ENCODE data around the gene KANSL1.

The KANSL1 gene

GRCh38 chr17:46135879-46136563 is 57.2 kb downstream of the KANSL1 start:
- H3K36me3 ChIP-seq (ENCODE audit: control insufficient read depth, insufficient read depth, low read length) = peaks cover 15% of the 10 kb centered on the region
- WGBS, 2 experiments (ENCODE audit: insufficient coverage in 2 of 2) = 83 to 100% methylated on average over 1 of the region's 3 CpGs
- no peaks in the 10 kb centered on the region for H3K4me1 ChIP-seq (ENCODE audit: control insufficient read depth, insufficient read depth, low read length, poor library complexity, severe bottlenecking)
- H3K27ac ChIP-seq (ENCODE audit: low read depth, low read length, severe bottlenecking) = no peak overlapping the region
- H3K4me3 ChIP-seq (ENCODE audit: extremely low read depth, insufficient read depth, low read length, poor library complexity, severe bottlenecking) = no peak overlapping the region
- H3K9me3 ChIP-seq (ENCODE audit: control insufficient read depth, low read length) = no peaks in the 10 kb centered on the region

- peaks cover 15% of the 10 kb centered on the region for H3K36me3 ChIP-seq (ENCODE audit: control insufficient read depth, insufficient read depth, low read length)
- H3K4me1 ChIP-seq (ENCODE audit: control insufficient read depth, insufficient read depth, low read length, poor library complexity, severe bottlenecking) = no peaks in the 10 kb centered on the region
- H3K4me3 ChIP-seq (ENCODE audit: extremely low read depth, insufficient read depth, low read length, poor library complexity, severe bottlenecking) = no peak overlapping the region
- H3K27ac ChIP-seq (ENCODE audit: low read depth, low read length, severe bottlenecking) = no peak overlapping the region
- WGBS, 2 experiments (ENCODE audit: insufficient coverage in 2 of 2) = 100% methylated on average over 1 to 2 of the region's 4 CpGs
- no peaks in the 10 kb centered on the region for H3K9me3 ChIP-seq (ENCODE audit: control insufficient read depth, low read length)
These were observed 58.0 kb downstream of the KANSL1 start for GRCh38 chr17:46135126-46135812.

DNA sequence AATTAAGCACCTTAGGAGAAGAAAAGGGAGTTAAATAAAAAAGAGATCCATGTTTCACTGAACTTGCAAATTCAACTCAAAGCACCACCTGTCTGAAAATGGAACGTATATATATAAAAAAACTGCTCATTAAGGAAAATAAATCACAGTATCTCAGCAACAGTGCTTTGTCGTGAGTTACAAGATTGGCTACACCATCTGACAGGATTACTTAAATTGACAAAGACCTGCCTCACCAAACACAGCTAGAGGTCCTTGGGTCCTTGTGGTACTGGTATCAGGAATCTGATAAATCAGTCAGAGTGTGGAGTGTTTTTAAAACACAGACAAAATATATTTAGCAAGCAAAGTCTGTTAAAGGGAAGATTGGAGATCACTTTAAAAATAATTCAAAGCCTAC is 63.9 kb downstream of the KANSL1 start:
- WGBS, 2 experiments (ENCODE audit: insufficient coverage in 2 of 2) = no CpG with 5 or more reads among the region's 2 CpGs
- Histone ChIP-seq H3K4me1 (ENCODE audit: control insufficient read depth, insufficient read depth, low read length, poor library complexity, severe bottlenecking) (no peaks in the 10 kb centered on the region), H3K9me3 (ENCODE audit: control insufficient read depth, low read length) (no peaks in the 10 kb centered on the region), H3K36me3 (ENCODE audit: control insufficient read depth, insufficient read depth, low read length) (peaks cover 14% of the 10 kb centered on the region), H3K27ac (ENCODE audit: low read depth, low read length, severe bottlenecking) (no peak overlapping the region), H3K4me3 (ENCODE audit: extremely low read depth, insufficient read depth, low read length, poor library complexity, severe bottlenecking) (no peak overlapping the region)

- Histone ChIP-seq H3K4me1 (ENCODE audit: control insufficient read depth, insufficient read depth, low read length, poor library complexity, severe bottlenecking) (no peaks in the 10 kb centered on the region), H3K4me3 (ENCODE audit: extremely low read depth, insufficient read depth, low read length, poor library complexity, severe bottlenecking) (no peak overlapping the region), H3K9me3 (ENCODE audit: control insufficient read depth, low read length) (no peaks in the 10 kb centered on the region), H3K36me3 (ENCODE audit: control insufficient read depth, insufficient read depth, low read length) (peaks cover 14% of the 10 kb centered on the region), H3K27ac (ENCODE audit: low read depth, low read length, severe bottlenecking) (no peak overlapping the region)
- 88 to 96% methylated on average over 4 of the region's 4 CpGs for WGBS, 2 experiments (ENCODE audit: insufficient coverage in 2 of 2)
These were observed 64.8 kb downstream of the KANSL1 start for GRCh38 chr17:46128453-46128852.

GRCh38 chr17:46127524-46127923 is 65.7 kb downstream of the KANSL1 start:
- Histone ChIP-seq H3K9me3 (ENCODE audit: control insufficient read depth, low read length) (no peaks in the 10 kb centered on the region), H3K36me3 (ENCODE audit: control insufficient read depth, insufficient read depth, low read length) (peaks cover 4% of the 10 kb centered on the region), H3K4me3 (ENCODE audit: extremely low read depth, insufficient read depth, low read length, poor library complexity, severe bottlenecking) (no peak overlapping the region), H3K27ac (ENCODE audit: low read depth, low read length, severe bottlenecking) (no peak overlapping the region), H3K4me1 (ENCODE audit: control insufficient read depth, insufficient read depth, low read length, poor library complexity, severe bottlenecking) (no peaks in the 10 kb centered on the region)
- WGBS, 2 experiments (ENCODE audit: insufficient coverage in 2 of 2) = 83 to 89% methylated on average over 1 of the region's 2 CpGs

DNA sequence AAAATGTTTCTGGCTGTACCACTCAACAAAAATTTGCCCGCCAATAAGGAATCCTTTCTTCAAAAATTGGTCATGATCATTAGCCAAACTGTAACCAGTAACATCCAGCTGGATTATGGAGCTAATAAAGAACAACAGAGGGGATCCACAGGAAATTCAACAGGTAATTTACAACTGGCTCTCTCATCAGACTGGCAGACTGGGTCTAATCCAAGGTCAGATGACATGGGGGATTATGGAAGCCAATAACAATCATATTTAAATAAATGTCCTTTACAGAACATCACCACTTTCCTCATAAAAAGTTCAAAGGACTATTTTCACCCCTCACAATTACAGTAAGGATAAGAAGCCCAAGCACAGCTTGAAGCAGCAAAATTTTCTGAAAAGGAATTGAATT is 66.4 kb downstream of the KANSL1 start:
- 100% methylated on average over 1 of the region's 1 CpG; no CpG with 5 or more reads in 1 of the 2 experiments for WGBS, 2 experiments (ENCODE audit: insufficient coverage in 2 of 2)
- H3K4me1 ChIP-seq (ENCODE audit: control insufficient read depth, insufficient read depth, low read length, poor library complexity, severe bottlenecking) = no peaks in the 10 kb centered on the region
- H3K9me3 ChIP-seq (ENCODE audit: control insufficient read depth, low read length) = no peaks in the 10 kb centered on the region

GRCh38 chr17:46125831-46126230 is 67.4 kb downstream of the KANSL1 start:
- H3K27ac ChIP-seq (ENCODE audit: low read depth, low read length, severe bottlenecking) = no peak overlapping the region
- H3K4me3 ChIP-seq (ENCODE audit: extremely low read depth, insufficient read depth, low read length, poor library complexity, severe bottlenecking) = no peak overlapping the region
- peaks cover 3% of the 10 kb centered on the region for H3K36me3 ChIP-seq (ENCODE audit: control insufficient read depth, insufficient read depth, low read length)
- H3K4me1 ChIP-seq (ENCODE audit: control insufficient read depth, insufficient read depth, low read length, poor library complexity, severe bottlenecking) = no peaks in the 10 kb centered on the region
- 94 to 96% methylated on average over 6 of the region's 6 CpGs for WGBS, 2 experiments (ENCODE audit: insufficient coverage in 2 of 2)
- H3K9me3 ChIP-seq (ENCODE audit: control insufficient read depth, low read length) = no peaks in the 10 kb centered on the region

More for the DNA sequence above, 66.4 kb downstream of the KANSL1 start:
- H3K27ac ChIP-seq (ENCODE audit: low read depth, low read length, severe bottlenecking) = no peak overlapping the region
- H3K36me3 ChIP-seq (ENCODE audit: control insufficient read depth, insufficient read depth, low read length) = peaks cover 3% of the 10 kb centered on the region
- H3K4me3 ChIP-seq (ENCODE audit: extremely low read depth, insufficient read depth, low read length, poor library complexity, severe bottlenecking) = no peak overlapping the region

DNA sequence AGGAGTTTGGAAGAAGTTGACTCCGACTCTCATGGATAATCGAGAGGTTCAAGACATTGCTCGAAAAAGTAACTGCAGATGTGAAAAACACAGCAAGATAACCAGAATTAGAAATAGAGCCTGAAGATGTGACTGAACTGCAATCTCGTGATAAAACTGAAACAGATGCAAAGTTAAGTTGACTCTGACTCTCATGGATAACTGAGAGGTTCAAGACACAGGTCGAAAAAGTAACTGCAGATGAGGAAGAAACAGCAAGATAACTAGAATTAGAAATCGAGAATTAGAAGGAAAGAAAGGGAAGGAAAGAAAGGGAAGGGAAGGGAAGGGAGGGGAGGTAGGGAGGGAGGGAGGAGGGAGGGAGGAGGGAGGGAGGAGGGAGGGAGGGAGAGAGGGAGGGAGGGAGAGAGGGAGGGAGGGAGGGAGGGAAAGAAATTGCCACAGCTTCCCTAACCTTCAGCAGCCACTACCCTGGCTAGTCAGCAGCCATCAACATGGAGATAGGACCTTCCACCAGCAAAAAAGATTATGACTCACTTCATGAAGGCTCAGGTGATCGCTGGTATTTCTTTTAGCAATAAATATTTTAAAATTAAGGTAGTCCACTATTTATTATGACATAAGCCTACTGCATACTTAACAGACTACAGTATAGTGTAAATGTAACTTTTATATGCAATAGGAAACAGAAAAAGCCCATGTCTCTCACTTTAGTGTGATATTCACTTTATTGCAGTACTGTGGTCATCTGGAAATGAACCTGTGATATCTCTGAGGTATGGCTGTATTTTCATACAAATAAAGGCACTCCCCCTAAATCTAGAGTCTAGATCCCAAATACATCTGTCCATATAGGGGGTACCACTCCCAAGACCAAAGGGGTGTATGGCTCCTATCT is 68.3 kb downstream of the KANSL1 start:
- Histone ChIP-seq H3K27ac (ENCODE audit: low read depth, low read length, severe bottlenecking) (no peak overlapping the region), H3K9me3 (ENCODE audit: control insufficient read depth, low read length) (no peaks in the 10 kb centered on the region), H3K4me1 (ENCODE audit: control insufficient read depth, insufficient read depth, low read length, poor library complexity, severe bottlenecking) (no peaks in the 10 kb centered on the region), H3K4me3 (ENCODE audit: extremely low read depth, insufficient read depth, low read length, poor library complexity, severe bottlenecking) (no peak overlapping the region), H3K36me3 (ENCODE audit: control insufficient read depth, insufficient read depth, low read length) (peaks cover 3% of the 10 kb centered on the region)
- WGBS, 2 experiments (ENCODE audit: insufficient coverage in 2 of 2) = 92 to 96% methylated on average over 5 to 6 of the region's 7 CpGs

DNA sequence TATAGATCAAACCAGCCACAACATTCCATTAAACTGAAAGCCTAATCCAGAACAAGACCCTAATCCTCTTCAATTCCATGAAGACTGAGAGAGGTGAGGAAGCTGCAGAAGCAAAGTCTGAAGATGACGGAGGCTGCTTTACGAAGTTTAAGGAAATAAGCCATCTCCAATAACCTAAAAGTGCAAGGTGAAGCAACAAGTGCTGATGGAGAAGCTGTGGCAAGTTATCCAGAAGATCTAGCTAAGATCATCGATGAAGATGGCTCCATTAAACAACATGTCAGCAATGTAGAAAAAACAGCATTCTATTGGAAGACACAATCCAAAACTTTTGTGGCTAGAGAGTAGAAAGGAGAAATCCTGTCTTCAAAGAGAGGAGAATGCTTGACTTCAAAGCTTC is 69.6 kb downstream of the KANSL1 start:
- no peak overlapping the region for H3K27ac ChIP-seq (ENCODE audit: low read depth, low read length, severe bottlenecking)
- H3K4me3 ChIP-seq (ENCODE audit: extremely low read depth, insufficient read depth, low read length, poor library complexity, severe bottlenecking) = no peak overlapping the region
- WGBS, 2 experiments (ENCODE audit: insufficient coverage in 2 of 2) = 100% methylated on average over 1 of the region's 3 CpGs; no CpG with 5 or more reads in 1 of the 2 experiments
- H3K36me3 ChIP-seq (ENCODE audit: control insufficient read depth, insufficient read depth, low read length) = peaks cover 9% of the 10 kb centered on the region
- H3K4me1 ChIP-seq (ENCODE audit: control insufficient read depth, insufficient read depth, low read length, poor library complexity, severe bottlenecking) = no peaks in the 10 kb centered on the region
- no peaks in the 10 kb centered on the region for H3K9me3 ChIP-seq (ENCODE audit: control insufficient read depth, low read length)

DNA sequence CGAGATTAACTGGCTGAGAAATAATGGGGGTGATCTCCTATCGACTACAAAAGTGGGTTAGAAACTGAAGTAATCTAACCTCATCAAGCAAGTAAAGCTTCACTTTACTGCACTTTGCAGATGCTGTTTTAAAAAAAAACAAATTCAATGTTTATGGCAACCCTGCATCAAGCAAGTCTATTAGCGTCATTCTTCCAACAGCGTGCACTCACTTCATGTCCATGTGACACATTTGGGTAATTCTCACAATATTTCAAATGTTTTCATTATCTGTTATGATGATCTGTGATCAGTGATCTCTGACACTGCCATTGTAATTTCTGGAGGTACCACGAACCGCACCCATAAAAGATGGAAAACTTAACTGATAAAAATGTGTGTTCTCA is 70.8 kb downstream of the KANSL1 start:
- 90 to 100% methylated on average over 2 of the region's 6 CpGs for WGBS, 2 experiments (ENCODE audit: insufficient coverage in 2 of 2)
- H3K4me1 ChIP-seq (ENCODE audit: control insufficient read depth, insufficient read depth, low read length, poor library complexity, severe bottlenecking) = peaks cover 8% of the 10 kb centered on the region
- no peaks in the 10 kb centered on the region for H3K9me3 ChIP-seq (ENCODE audit: control insufficient read depth, low read length)
- peaks cover 6% of the 10 kb centered on the region for H3K36me3 ChIP-seq (ENCODE audit: control insufficient read depth, insufficient read depth, low read length)
- H3K4me3 ChIP-seq (ENCODE audit: extremely low read depth, insufficient read depth, low read length, poor library complexity, severe bottlenecking) = no peak overlapping the region
- no peak overlapping the region for H3K27ac ChIP-seq (ENCODE audit: low read depth, low read length, severe bottlenecking)
